HG03196 (cell line): ENCODE results near the gene ATL1.

Experiments
- ATAC-seq: cut with Tn5 transposase; IDR thresholded peaks from one replicate; pipeline ENCODE4 v1.9.1; 2021; ENCODE audit not compliant: unreplicated experiment

The ATL1 gene

DNA sequence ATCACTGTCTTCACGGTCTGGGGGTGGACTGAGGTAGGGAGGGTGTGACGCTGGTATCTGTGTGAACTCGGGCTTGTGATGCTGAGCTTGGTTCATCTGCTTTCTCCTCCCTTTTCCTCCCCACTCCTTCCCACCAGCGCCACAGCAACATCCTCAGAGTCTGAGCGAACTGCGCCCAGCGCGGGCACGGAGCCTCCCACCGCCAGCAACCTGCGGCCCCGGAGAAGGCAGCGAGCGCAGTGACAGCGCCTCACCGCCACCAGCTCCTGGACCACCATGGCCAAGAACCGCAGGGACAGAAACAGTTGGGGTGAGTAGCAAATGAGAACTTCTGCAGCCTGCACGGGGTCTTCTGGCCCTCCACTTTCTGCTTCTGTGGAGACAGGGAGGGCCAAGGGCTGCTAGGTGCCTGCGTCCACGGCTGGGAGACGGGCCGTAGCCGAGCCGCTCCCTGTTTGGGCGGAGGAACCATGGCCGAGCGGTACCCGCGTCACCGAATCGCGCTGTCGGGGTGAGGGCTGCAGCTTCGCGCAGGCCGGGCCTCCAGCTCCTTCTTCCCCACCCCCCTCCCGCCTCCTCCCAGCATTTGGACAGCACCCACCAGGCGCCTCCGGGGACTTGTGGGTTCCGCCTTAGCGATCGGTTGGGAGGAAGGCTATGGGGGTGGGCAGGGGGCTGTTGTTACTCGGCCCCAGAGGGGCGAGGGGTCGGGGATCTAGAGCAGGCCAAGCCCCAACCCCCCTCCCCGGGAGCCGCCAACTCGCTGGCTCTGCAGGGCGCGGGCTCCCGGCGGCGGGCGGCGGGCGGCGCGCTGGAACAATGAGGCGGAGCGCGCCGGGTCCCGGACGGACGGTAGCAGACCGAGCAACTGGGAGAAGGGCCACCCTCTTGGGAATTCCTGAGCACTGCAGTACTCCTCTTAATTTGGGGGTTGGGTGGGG is at the start of gene ATL1:
Gene ATL1, plus strand, starts transcription at position 156 of the 941 bp plus-strand sequence. Its CDS starts 121 bp downstream, at position 277.
- ATAC-seq: no peak

DNA sequence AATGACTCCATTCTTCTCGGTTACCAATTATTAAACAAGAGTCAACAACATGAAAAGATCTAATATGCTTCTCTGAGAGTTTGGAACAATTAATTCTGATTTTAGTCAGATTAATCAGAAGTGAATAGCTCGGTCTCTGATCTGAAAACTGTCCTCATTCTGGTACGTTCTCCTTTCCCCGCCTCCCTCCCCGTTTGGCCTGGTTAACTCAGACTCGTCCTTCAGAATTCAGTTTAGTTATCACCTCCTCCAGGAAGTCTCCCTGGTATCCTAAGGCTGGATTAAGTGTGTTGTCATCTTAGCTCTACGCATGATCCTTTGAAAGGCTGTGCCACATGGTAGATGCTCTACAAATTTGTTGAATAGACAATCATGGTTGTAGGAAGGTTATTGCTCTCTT is 49.8 kb upstream of the ATL1 start:
- ATAC-seq: no peak

DNA sequence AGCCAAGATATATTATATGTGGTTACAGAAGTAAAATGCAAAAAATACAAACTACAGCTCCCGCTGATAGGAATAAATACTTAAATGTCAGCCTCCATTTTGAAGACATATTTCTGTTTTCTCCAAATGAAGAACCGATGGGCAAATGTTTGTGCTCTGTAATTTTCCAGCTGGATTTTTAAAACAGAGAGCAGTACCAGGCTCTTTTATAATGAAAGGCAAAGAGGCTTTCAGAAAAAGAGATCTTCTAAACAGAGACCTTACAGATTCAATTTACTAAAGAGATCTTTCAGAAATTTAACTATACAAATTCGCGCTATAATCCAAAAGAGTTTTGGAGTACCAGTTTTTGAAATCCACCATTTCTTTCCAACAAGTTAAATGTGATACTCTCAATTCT is 47.5 kb upstream of the ATL1 start:
- no peak for ATAC-seq

DNA sequence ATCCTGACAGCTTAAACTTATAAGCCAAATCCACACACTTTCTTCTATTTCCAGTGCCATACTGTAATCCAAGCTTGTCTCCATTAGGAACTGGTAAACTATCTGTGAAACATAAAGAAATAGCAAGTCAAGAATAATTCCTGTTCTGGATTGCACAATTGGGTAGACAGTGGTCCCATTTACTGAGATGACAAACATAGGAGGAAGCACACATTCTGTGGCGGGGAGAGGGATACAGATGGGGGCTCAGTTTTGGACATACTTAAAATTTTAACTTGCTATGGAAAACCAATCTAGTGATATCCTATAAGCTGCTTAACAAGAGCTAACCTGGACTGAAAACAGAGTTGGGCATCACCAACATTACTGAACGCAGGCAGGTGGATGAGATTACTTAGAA is 43.9 kb upstream of the ATL1 start:
- ATAC-seq: no peak

DNA sequence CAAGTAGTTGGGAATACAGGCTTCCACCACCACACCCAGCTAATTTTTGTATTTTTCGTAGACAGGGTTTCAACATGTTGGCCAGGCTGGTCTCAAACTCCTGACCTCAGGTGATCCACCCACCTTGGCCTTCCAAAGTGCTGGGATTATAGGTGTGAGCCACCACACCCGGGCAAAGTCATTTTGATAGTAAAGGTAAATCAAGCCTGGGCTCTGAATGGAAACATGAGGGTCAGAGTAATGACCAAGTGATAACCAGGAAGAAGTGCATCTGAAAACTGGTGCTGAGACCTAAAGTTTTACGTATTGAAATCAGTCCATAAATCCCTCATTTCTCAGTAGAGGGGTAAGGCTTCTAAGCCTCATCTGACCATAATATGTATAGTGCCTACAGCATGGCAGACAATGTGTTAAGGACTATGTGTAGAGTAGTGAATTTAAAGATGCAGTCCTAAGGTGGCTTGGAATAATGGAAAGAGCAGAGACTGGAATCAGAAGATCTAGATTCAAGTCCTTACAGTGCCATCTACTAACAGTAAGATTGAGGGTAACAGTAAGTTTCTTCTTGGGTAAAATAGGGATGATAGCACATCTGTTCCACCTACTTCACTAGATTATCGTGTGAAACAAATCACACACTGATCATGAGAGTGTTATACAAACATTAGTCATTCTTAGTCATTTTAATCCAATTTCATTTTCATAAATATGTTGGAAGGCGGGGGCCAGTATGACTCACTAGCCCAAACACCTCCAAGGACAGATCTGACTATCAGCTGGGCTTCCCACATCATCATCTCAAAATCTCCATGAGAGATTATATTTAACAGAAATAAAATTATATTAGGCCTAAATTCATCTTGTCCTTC is 38.8 kb upstream of the ATL1 start:
- peak; percentile 60 for ATAC-seq

DNA sequence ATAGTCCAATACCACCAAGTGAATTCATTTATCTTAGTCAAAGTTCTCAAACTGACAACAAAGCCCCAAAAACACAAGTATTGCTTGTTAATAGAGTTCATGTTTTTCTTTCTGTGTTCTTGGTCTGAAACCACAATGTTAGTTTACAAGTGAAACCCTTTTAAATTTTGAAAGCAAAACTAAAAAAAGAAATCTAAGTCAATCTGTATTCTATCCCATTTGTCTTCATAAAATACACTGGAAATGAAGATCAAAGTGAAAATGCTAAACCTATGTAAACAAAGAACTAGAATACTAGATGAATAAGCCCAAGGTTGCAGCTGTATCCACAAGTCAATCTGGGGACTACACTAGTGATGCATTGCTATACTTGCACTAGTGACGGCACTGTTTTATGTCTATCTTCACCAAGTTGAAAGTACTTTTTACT is 38.0 kb upstream of the ATL1 start:
- peak; percentile 61 for ATAC-seq

DNA sequence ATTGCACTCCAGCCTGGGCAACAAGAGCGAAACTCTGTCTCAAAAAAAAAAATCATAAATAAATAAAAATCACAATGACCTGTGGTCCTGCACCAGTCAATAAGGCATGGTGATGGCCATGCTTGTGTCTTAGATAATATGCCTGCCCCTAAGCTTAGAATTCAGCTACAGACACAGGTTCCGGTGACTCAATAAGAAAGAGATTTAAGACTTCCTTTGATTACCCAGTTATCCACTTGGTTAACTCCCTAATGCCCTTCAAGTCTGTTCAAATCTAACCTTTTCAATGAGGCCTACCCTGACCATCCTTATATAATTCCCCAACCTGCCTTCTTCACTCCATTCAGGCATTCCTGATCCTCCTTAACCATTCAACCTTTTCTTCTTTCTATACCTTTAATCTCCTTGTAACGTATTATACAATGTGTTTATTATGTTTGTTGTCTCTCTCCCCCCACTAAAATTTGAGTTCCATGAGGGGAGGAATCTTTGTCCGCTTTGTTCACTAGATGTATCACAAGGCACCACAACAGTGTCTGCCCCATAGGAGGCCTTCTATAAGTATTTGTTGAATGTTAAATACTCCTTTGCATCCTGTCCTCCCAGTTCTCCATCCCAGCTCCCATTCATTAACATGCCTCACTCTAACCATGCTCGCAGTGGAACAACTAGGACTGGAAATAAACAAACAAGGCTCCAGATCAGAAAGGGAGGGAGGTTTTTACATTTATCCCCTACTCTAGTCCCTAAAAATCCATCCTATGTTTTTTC is 36.5 kb upstream of the ATL1 start:
- ATAC-seq: no peak

DNA sequence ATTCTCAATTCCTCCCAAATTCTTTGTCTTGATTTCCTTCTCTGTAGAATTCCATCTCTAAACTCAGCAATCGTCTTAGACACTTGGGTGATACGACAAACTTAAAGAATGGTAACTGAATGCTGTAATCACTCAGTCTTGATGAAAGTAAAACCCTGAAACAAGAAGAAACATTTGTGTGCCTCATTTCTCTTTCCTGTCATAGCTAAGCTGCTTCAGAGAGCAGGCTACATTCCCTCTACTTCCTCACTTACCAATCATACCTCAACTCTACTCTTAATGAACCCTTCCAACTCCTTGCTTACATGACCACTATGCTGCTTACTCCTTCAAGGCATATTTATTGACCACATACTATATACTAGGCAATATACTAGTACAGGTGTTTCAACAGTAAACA is 35.9 kb upstream of the ATL1 start:
- ATAC-seq: peak; percentile 38

DNA sequence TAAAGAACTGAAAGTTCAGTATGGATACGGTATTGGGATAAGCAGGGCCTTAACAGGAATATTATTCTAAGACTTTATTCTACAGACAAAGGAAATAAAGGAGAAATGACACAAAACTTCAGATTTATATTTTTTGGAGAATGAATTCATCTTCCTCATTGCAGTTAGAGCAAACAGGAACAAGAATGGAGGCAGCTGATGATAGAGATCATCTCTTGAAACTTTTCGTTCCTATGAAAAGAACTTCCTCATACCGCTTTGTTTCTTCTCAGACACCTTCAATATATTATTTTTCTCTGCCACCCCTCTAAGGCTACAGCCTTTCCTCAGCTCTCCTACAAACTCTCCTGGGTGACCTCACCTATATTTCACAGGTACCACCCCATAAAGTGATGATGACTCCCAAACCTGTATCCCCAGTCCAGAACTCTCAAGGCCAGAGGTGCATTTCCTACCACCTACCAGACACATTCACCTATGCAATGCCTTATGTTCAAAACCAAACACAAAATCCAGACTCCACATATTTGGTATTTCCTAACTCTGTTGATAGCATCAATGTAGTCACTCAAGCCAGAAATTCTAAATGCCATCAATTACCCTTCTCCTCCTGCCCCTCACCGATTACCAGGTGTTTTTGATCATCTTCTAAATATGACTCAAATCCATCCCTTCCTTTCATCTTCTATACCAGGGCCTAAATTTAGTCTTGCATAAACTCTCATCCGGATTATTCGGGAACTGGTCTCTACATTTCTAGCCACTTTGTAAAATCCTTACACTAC is 35.0 kb upstream of the ATL1 start:
- ATAC-seq: no peak

DNA sequence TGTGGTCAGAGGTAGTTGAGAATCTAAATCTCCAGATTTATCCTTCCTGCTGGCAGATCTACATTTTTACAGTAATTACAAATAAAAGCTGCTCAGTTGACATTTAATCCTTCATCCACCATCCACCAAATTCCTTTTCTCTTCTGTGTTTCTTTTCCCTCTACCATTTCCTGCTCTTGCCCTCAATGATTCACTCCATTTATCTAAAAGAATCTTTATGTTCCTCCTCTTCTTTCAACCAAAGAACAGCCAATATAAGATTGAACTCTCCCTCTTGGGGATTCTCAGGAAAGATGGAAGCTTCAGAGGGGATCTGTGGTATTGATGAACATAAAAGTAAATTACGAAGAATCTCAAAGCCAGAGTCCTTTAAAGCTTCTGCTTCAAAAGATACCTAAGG is 31.9 kb upstream of the ATL1 start:
- ATAC-seq: no peak

DNA sequence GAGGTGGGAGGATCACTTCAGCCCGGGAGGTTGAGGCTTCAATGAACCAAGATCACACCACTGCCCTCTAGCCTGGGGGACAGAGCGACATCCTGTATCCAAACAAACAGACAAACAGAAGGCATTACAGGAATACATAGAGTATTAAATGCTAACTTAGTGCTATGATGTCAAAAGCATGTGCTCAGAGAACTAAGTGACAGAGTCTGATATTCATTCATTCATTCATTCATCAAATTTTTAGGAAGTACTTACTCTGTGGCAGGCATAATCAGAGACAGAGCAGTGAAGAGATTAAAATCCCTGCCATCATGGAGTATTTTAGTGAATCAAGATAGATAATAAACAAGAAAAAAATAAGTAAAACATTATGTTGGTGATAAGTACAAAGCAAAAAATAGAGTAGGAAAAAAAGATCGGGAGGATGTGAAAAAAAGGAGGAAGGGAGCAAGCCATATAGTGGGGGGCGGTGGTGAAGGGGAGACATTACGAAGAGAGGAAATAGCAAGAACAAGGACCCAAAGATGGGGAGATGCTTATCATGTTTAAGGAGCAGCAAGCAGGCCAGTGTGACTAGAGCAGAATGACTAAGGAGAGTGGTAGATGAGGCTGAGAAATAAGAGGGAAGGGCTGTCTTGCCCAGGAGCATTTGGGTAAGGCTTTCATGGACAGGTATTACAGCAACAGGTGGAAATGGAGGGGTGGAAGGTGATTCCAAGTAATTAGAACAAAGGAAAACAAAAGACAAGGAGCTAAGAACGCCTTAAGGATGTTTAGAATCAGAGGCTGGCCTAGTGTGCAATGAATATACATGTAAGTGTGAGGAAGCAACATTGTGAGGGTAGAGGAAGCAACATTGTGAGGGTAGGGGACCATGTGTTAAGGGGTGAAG is 30.4 kb upstream of the ATL1 start:
- ATAC-seq: no peak

DNA sequence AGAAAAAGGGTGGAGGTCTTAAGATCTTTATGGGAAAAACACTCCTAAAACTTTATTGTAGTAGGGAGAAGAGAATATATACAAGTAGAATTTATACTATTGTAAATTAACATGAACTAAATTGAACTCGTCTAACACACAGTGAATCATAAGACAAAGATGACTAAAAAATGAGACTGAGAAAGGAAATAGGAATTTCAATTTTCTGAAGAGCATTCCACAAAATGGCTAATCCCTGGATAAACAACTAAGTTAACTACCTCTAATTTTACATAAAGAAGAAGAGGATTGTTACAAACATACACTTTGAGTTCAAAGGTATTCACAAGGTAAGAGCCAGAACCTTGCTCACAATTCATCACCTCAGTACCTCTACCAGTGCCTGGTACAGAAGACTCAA is 29.6 kb upstream of the ATL1 start:
- no peak for ATAC-seq

DNA sequence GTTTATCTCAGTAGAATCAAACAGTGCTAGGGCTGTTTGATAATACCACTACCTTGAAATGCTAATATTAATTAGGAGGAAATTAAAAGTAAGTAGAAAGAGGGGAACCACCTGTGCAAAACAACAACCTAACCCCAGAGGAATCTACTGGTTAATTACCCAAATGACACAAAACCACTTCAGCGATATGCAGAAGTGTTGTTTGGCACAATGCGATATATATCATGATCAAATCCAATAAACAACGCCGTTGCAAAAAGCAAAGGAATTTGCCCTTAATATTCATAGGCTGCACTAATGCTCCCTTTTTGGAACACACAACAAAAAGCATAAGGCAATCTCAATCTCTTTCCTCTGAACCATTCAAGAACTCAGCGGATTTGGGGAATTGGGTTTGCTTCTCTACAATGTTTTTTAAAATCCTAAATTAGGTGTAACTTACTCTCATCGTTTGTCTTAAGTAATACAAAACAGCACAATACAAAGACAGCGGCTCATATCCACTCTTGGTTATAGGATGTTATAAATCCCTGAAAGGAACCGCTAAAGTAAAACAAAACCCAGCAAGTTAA is 29.1 kb upstream of the ATL1 start:
- no peak for ATAC-seq

DNA sequence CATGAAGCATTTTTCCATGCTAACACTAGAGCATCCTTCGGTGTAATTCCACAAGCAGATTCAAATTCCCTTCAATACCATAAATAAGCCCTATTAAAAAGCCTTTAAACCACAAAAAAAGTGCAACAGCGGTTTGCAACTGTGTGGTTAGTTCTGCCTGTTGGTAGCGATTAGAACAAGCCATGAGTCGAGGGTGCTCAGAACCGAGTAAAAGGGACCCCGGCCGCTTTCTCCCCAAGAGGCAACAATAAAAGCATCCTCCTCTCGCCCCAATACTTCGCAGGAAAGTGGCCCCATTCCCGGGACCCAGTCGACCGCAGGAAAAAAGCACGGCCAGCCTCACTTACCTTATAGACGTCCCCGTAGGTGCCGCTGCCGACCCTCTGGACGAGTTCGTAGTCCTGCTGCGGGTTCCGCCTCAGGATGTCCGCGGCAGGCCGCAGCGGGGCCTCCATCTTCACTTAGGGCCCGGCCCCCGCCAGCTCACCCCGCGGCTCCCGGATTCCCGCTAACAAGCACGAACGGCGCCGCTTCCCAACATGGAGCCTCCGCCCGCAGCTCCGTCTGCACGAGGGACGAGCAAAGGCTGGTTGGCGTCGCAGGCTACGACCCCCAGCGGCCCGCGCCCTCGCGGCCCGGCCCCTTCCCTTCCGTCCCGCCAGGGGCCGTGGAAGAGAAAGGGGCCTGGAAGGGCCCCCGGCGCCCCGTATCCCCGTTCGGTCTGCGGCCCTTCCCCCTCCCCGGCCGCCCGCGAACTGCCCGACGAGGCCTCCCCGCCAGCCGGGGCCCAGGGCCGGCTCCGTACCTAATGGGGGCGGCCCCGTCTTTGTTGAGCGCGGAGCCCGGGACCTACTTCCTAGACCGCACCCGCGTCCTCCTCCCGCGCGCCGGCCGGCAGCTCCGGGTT is 28.1 kb upstream of the ATL1 start:
- ATAC-seq: peak; percentile 42

DNA sequence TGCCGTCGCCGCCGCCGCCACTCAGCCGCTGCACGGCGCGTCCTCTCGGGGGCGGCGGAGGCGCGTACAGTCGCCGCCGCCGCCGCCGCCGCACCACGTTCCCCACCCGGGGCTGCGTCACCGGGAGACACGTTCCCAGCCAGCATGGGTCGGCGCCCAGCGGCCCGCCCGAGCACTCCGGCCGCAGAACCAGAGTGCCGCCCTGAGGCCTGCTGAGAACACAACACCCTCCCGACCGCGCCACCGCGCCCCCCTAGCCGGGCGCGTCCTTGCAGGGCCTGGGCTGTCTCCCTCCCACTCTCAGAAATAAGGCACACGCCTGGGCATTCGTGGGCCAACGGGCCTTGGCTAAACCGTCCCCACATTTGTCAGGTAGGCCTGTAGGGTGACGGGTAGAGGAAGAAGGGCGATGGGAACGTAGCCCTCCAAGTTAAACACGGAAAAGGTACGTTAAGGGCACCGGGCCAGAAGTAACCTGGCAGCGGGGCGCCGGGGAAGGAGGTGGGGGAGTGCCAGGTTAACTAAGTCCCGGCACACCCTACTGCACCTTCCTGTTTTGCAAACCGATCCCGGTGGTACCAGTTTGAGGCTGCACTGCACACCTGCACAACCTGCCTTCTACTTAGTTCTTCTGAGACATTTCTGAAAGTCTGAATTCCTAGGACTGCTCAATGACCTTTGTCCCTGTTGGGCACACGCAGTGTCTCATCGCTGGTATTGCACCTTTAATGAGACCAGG is 27.3 kb upstream of the ATL1 start, which contains the start of gene MAP4K5:
Gene MAP4K5, minus strand, starts transcription at position 68 of the 739 bp plus-strand sequence. CDS start 520 bp downstream, outside the sequence.
- peak; percentile 95 for ATAC-seq

DNA sequence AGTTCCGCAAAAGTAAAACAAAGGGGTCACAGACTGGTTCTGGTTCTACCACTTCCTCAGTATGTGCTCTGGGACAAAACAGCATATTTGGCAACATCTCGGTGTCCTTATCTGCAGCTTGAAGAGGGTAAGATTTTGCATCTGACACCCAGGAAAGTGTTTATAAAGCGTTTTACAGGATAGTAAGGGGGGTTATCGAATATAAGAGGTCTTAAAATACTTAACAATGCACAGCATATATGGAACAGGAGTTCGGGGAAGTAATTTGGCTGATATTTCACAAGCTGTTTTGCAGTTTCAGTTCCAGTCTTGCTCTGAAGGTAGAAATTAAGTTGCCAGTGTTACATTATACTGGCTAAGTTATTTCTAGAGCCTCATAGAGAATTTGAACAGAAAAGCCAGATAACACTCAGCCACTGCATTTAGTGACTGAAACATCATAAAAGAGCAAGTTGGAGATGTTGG is 26.7 kb upstream of the ATL1 start:
- ATAC-seq: no peak

DNA sequence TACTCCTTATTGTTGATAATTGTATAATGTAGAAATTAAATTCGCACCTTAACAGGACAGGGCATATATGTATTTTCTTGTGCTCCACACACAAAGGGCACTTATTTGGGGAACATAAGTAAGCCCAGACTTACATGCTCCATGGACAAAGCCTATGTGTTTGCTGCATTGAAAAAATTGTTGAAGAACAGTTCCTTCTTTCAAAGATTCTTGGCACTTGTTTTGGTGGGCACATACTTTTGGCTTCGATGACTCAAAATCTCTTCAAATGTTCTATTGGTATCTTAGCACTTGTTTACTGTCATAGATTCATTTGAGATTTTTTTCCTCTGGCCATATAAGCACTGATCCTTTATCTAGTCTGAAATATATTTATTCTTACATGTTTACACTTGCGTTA is 26.1 kb upstream of the ATL1 start:
- ATAC-seq: no peak
